Measurements from ENCODE around the gene FOXQ1.

Gene FOXQ1

GRCh38 chr6:1290805-1291204 lies 21.1 kb upstream of the FOXQ1 start:
- Histone ChIP-seq H3K9me3 (ENCODE audit: control insufficient read depth, low read length) (no peaks in the 10 kb centered on the region), H3K27ac (ENCODE audit: insufficient read depth, low read length, poor library complexity, severe bottlenecking) (no peak overlapping the region), H3K4me3 (ENCODE audit: insufficient read depth, low read depth, low read length, poor library complexity, severe bottlenecking) (no peak overlapping the region), H3K4me1 (ENCODE audit: control insufficient read depth, insufficient read depth, low read length, poor library complexity, severe bottlenecking) (no peaks in the 10 kb centered on the region), H3K36me3 (ENCODE audit: control insufficient read depth, insufficient read depth, low read length) (no peaks in the 10 kb centered on the region), H3K27me3 (replicated peaks; ENCODE audit: control insufficient read depth, insufficient read depth, low read length, poor library complexity, severe bottlenecking) (no peaks in the 10 kb centered on the region)
- DNase-seq, result no peak

GRCh38 chr6:1291381-1291780 lies 20.5 kb upstream of the FOXQ1 start:
- Histone ChIP-seq H3K9me3 (ENCODE audit: control insufficient read depth, low read length) (no peaks in the 10 kb centered on the region), H3K4me1 (ENCODE audit: control insufficient read depth, insufficient read depth, low read length, poor library complexity, severe bottlenecking) (no peaks in the 10 kb centered on the region), H3K27me3 (replicated peaks; ENCODE audit: control insufficient read depth, insufficient read depth, low read length, poor library complexity, severe bottlenecking) (no peaks in the 10 kb centered on the region), H3K4me3 (ENCODE audit: insufficient read depth, low read depth, low read length, poor library complexity, severe bottlenecking) (no peak overlapping the region), H3K36me3 (ENCODE audit: control insufficient read depth, insufficient read depth, low read length) (no peaks in the 10 kb centered on the region), H3K27ac (ENCODE audit: insufficient read depth, low read length, poor library complexity, severe bottlenecking) (no peak overlapping the region)
- no peak for DNase-seq

- DNase-seq, result no peak
These were observed 16.5 kb upstream of the FOXQ1 start for GRCh38 chr6:1295420-1295819.

DNA sequence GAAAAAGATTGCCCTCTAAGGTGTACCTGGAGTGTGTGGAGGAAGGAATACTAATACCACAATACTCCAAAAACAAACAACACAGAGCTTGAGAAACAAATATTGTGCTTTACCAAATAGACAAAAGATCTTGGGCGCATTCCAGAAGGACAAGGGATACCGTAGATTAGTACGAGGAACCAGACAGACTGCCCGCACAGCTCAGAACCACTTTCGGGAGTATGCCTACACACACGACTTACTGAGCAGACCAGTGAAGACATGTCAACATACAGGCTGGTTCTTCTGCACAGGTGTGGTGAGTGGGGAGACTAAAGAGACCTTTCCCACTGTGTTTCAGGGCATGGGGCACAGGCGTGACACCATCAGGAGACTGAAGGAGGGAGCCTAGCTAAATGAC lies 15.8 kb upstream of the FOXQ1 start:
- Histone ChIP-seq H3K4me1 (ENCODE audit: control insufficient read depth, insufficient read depth, low read length, poor library complexity, severe bottlenecking) (no peaks in the 10 kb centered on the region), H3K27ac (ENCODE audit: insufficient read depth, low read length, poor library complexity, severe bottlenecking) (no peak overlapping the region)

More at GRCh38 chr6:1295420-1295819, 16.5 kb upstream of the FOXQ1 start:
- Histone ChIP-seq H3K4me3 (ENCODE audit: insufficient read depth, low read depth, low read length, poor library complexity, severe bottlenecking) (no peak overlapping the region), H3K27me3 (replicated peaks; ENCODE audit: control insufficient read depth, insufficient read depth, low read length, poor library complexity, severe bottlenecking) (no peaks in the 10 kb centered on the region), H3K4me1 (ENCODE audit: control insufficient read depth, insufficient read depth, low read length, poor library complexity, severe bottlenecking) (no peaks in the 10 kb centered on the region), H3K36me3 (ENCODE audit: control insufficient read depth, insufficient read depth, low read length) (no peaks in the 10 kb centered on the region), H3K27ac (ENCODE audit: insufficient read depth, low read length, poor library complexity, severe bottlenecking) (no peak overlapping the region), H3K9me3 (ENCODE audit: control insufficient read depth, low read length) (no peaks in the 10 kb centered on the region)

GRCh38 chr6:1296542-1296941 lies 15.4 kb upstream of the FOXQ1 start:
- DNase-seq, result no peak
- Histone ChIP-seq H3K4me1 (ENCODE audit: control insufficient read depth, insufficient read depth, low read length, poor library complexity, severe bottlenecking) (no peaks in the 10 kb centered on the region), H3K9me3 (ENCODE audit: control insufficient read depth, low read length) (no peaks in the 10 kb centered on the region), H3K4me3 (ENCODE audit: insufficient read depth, low read depth, low read length, poor library complexity, severe bottlenecking) (no peak overlapping the region), H3K27me3 (replicated peaks; ENCODE audit: control insufficient read depth, insufficient read depth, low read length, poor library complexity, severe bottlenecking) (no peaks in the 10 kb centered on the region), H3K27ac (ENCODE audit: insufficient read depth, low read length, poor library complexity, severe bottlenecking) (no peak overlapping the region), H3K36me3 (ENCODE audit: control insufficient read depth, insufficient read depth, low read length) (no peaks in the 10 kb centered on the region)

More for the DNA sequence above, 15.8 kb upstream of the FOXQ1 start:
- Histone ChIP-seq H3K4me3 (ENCODE audit: insufficient read depth, low read depth, low read length, poor library complexity, severe bottlenecking) (no peak overlapping the region), H3K27me3 (replicated peaks; ENCODE audit: control insufficient read depth, insufficient read depth, low read length, poor library complexity, severe bottlenecking) (no peaks in the 10 kb centered on the region), H3K36me3 (ENCODE audit: control insufficient read depth, insufficient read depth, low read length) (no peaks in the 10 kb centered on the region), H3K9me3 (ENCODE audit: control insufficient read depth, low read length) (no peaks in the 10 kb centered on the region)
- DNase-seq, result no peak

GRCh38 chr6:1297746-1298145 lies 14.2 kb upstream of the FOXQ1 start:
- H3K27me3 ChIP-seq (replicated peaks; ENCODE audit: control insufficient read depth, insufficient read depth, low read length, poor library complexity, severe bottlenecking), result no peaks in the 10 kb centered on the region
- H3K27ac ChIP-seq (ENCODE audit: insufficient read depth, low read length, poor library complexity, severe bottlenecking), result no peak overlapping the region
- DNase-seq, result no peak
- H3K4me1 ChIP-seq (ENCODE audit: control insufficient read depth, insufficient read depth, low read length, poor library complexity, severe bottlenecking), result no peaks in the 10 kb centered on the region
- H3K36me3 ChIP-seq (ENCODE audit: control insufficient read depth, insufficient read depth, low read length), result no peaks in the 10 kb centered on the region
- H3K9me3 ChIP-seq (ENCODE audit: control insufficient read depth, low read length), result no peaks in the 10 kb centered on the region
- no peak overlapping the region for H3K4me3 ChIP-seq (ENCODE audit: insufficient read depth, low read depth, low read length, poor library complexity, severe bottlenecking)

GRCh38 chr6:1298768-1299167 lies 13.1 kb upstream of the FOXQ1 start:
- no peak overlapping the region for H3K4me3 ChIP-seq (ENCODE audit: insufficient read depth, low read depth, low read length, poor library complexity, severe bottlenecking)
- no peaks in the 10 kb centered on the region for H3K9me3 ChIP-seq (ENCODE audit: control insufficient read depth, low read length)
- no peak overlapping the region for H3K27ac ChIP-seq (ENCODE audit: insufficient read depth, low read length, poor library complexity, severe bottlenecking)
- no peaks in the 10 kb centered on the region for H3K36me3 ChIP-seq (ENCODE audit: control insufficient read depth, insufficient read depth, low read length)
- no peak for DNase-seq
- no peaks in the 10 kb centered on the region for H3K4me1 ChIP-seq (ENCODE audit: control insufficient read depth, insufficient read depth, low read length, poor library complexity, severe bottlenecking)
- no peaks in the 10 kb centered on the region for H3K27me3 ChIP-seq (replicated peaks; ENCODE audit: control insufficient read depth, insufficient read depth, low read length, poor library complexity, severe bottlenecking)

GRCh38 chr6:1306133-1306532 lies 5.8 kb upstream of the FOXQ1 start:
- H3K36me3 ChIP-seq (ENCODE audit: control insufficient read depth, insufficient read depth, low read length), result no peaks in the 10 kb centered on the region
- H3K27me3 ChIP-seq (replicated peaks; ENCODE audit: control insufficient read depth, insufficient read depth, low read length, poor library complexity, severe bottlenecking), result peaks cover under 1% of the 10 kb centered on the region
- DNase-seq, result no peak
- no peaks in the 10 kb centered on the region for H3K9me3 ChIP-seq (ENCODE audit: control insufficient read depth, low read length)
- no peaks in the 10 kb centered on the region for H3K4me1 ChIP-seq (ENCODE audit: control insufficient read depth, insufficient read depth, low read length, poor library complexity, severe bottlenecking)
- H3K4me3 ChIP-seq (ENCODE audit: insufficient read depth, low read depth, low read length, poor library complexity, severe bottlenecking), result no peak overlapping the region
- H3K27ac ChIP-seq (ENCODE audit: insufficient read depth, low read length, poor library complexity, severe bottlenecking), result no peak overlapping the region

DNA sequence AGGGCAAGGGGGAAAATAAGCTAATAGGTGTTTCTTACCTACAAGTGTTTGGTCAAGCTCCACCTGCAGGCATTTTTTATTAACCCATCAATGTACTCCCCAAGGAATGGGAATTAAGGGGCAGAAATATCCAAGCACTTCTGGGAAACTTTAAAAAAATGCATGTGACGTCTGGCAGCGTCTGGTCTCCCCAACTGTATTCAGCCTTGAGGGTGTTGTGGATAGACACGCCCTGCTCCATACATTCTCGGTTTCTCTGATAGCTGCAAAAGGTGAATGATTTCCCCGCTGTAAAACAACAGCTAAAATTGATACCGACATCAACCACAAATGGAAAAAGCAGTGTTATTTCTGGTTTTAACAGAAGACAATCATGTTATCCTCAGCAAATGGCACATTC lies 2.5 kb upstream of the FOXQ1 start:
- Histone ChIP-seq H3K4me3 (ENCODE audit: insufficient read depth, low read depth, low read length, poor library complexity, severe bottlenecking) (no peak overlapping the region), H3K36me3 (ENCODE audit: control insufficient read depth, insufficient read depth, low read length) (no peaks in the 10 kb centered on the region), H3K27me3 (replicated peaks; ENCODE audit: control insufficient read depth, insufficient read depth, low read length, poor library complexity, severe bottlenecking) (peaks cover 11% of the 10 kb centered on the region), H3K4me1 (ENCODE audit: control insufficient read depth, insufficient read depth, low read length, poor library complexity, severe bottlenecking) (peaks cover 5% of the 10 kb centered on the region), H3K27ac (ENCODE audit: insufficient read depth, low read length, poor library complexity, severe bottlenecking) (no peak overlapping the region), H3K9me3 (ENCODE audit: control insufficient read depth, low read length) (no peaks in the 10 kb centered on the region)
- DNase-seq, result no peak

DNA sequence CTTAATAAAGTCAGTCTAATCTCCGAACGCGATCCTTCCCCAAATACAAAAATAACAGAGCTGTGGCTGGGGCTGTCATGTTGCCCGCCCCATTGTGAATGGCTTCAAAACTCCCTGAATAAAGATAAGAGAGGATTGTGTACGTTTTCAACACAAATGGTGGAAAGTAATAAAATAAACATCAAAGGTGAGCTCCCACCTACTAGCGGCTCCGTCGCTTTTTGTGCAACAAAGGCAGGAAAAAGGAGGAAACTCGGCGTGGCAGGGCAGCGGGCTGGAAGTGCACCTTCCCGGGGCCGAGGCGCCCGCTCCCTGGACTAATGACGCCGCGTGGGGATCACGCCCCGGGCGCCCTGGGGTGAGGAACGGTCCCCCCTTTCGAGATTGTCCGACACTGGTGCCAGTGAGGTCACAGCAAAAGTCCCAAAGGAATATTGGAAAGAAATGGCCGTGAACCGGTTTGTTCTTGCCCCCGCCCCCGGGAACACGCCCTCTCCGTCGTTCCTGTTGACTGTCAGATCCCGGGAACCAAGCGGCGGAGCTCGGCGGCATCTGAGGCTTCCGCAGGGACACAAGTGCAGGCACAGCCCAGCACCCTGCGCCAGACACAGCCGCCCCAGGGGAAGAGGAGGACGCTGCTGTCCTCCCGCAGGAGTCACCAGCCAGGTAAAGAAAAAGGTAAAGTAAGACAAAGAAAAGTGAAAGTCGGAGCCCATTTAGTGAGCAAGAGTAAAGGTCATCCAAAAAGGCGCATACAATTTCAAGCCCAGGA lies 1.1 kb upstream of the FOXQ1 start:
- H3K27ac ChIP-seq (ENCODE audit: insufficient read depth, low read length, poor library complexity, severe bottlenecking), result no peak overlapping the region

More for the DNA sequence above, 1.1 kb upstream of the FOXQ1 start:
- H3K4me3 ChIP-seq (ENCODE audit: insufficient read depth, low read depth, low read length, poor library complexity, severe bottlenecking), result no peak overlapping the region
- DNase-seq, result no peak
- H3K27me3 ChIP-seq (replicated peaks; ENCODE audit: control insufficient read depth, insufficient read depth, low read length, poor library complexity, severe bottlenecking), result peaks cover 11% of the 10 kb centered on the region
- no peaks in the 10 kb centered on the region for H3K36me3 ChIP-seq (ENCODE audit: control insufficient read depth, insufficient read depth, low read length)
- H3K4me1 ChIP-seq (ENCODE audit: control insufficient read depth, insufficient read depth, low read length, poor library complexity, severe bottlenecking), result peaks cover 5% of the 10 kb centered on the region
- no peaks in the 10 kb centered on the region for H3K9me3 ChIP-seq (ENCODE audit: control insufficient read depth, low read length)

All from effector memory CD4-positive, alpha-beta T cell (primary cell).